Measurements from ENCODE around the gene FNBP1L.

FNBP1L gene

DNA sequence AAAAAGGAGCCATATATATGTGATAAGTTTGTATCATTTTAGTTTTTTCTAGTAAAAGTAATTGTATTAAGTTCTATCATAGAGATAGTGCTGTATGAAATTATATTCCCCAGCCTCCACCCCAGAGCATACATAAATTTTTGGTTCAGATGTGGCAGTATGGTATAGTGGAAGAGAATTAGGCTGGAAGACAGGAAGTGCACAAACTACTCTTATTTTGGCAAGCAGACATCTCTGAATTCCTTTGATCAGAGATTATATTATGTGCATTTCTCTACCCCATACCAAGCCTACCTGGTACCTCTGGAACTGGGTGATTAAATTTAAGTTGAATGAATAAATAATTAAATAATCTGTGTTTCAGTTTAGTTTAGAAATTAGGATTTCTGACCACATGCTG, 55.9 kb downstream of the FNBP1L start:
- no peak for DNase-seq
- Mint-ChIP-seq H3K4me3 (no peak overlapping the region), H3K27ac (no peak overlapping the region), H3K27me3 (peaks cover 27 to 34% of the 10 kb centered on the region in 2 donors), H3K36me3 (ENCODE audit: insufficient read depth) (peaks cover 4% of the 10 kb centered on the region), H3K4me1 (ENCODE audit: low read depth in 2 of 2) (no peaks in the 10 kb centered on the region), H3K9me3 (no peaks in the 10 kb centered on the region)
- no peak for ATAC-seq (replicated peaks)

DNA sequence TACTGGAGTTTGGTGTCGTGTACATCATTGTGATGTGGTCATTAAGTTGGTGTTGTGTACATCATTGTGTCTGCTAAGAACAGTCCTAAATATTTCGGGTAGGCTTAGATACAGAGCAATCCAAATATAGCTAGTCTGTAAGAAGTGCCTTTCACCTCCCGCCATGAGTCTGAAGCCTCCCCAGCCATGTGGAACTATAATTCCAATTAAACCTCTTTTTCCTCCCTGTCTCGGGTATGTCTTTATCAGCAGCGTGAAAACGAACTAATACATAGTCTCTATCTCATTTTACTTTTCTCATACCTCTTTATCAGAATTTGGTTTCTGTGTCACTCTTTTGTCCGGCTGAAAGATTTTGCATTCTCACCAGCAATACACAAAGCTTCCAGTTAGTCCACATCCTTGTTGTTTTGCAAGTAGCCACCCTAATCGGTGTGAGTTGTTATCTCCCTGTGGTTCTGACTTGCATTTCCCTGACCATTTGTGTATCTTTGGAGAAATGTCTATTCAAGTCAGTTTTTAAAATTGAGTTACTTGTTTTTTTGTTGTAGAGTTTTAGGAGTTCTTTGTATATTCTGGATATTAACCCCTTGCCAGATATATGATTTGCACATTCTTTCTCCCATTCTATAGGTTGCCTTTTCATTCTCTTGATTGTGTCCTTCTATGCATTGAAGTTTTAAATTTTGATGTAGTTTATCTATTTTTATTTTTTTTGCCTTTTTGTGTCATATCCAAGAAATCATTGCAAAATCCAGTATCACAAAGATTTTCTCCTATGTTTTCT, 56.5 kb downstream of the FNBP1L start:
- DNase-seq = no peak
- Mint-ChIP-seq H3K4me3 (no peak overlapping the region), H3K4me1 (ENCODE audit: low read depth in 2 of 2) (no peaks in the 10 kb centered on the region), H3K27me3 (peaks cover 28 to 34% of the 10 kb centered on the region in 2 donors), H3K36me3 (ENCODE audit: insufficient read depth) (peaks cover 4% of the 10 kb centered on the region), H3K9me3 (no peaks in the 10 kb centered on the region), H3K27ac (no peak overlapping the region)
- no peak for ATAC-seq (replicated peaks)

DNA sequence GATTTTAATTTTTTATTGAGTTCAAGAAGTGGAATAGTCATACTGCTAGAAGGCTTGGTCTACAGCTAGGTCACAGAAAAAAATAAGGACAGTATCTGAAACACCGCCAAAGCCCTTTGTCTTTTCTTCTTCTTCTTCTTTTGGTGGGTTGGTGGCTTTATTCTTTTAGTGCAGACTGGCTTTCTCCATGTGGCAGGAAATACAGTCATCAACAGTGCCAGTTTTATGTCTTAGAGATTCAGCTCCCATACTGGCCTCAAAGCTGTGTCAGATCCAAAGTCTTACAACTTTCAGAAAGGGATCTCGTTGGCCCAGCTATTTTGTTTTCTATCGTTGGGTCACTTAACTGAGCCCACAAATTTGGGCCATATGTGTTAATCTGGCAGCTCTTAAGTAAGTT, 58.2 kb downstream of the FNBP1L start:
- H3K27ac Mint-ChIP-seq = no peak overlapping the region
- peaks cover 38 to 39% of the 10 kb centered on the region in 2 donors for H3K27me3 Mint-ChIP-seq
- H3K4me3 Mint-ChIP-seq = no peak overlapping the region
- no peak for ATAC-seq (replicated peaks)
- no peak for DNase-seq
- H3K36me3 Mint-ChIP-seq (ENCODE audit: insufficient read depth) = peaks cover 4% of the 10 kb centered on the region
- H3K4me1 Mint-ChIP-seq (ENCODE audit: low read depth in 2 of 2) = no peaks in the 10 kb centered on the region
- H3K9me3 Mint-ChIP-seq = no peaks in the 10 kb centered on the region

DNA sequence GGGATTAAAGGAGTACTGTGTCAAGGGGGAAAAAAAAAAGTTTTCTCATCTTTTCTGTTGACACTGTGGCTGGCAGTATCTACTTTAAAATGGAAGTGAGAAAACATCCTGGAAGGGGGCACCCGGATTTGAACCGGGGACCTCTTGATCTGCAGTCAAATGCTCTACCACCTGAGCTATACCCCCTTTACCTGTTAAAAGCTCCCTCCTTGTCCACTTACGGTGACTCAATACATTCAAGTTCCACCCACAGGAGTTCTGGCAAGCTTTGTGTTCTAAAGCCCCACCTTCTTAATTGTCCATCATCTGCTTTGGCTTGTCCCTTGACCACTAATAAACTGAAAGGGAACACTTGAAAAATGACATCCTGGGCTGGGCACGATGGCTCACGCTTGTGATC, 68.2 kb downstream of the FNBP1L start:
- H3K4me1 Mint-ChIP-seq (ENCODE audit: low read depth in 2 of 2) = no peaks in the 10 kb centered on the region
- no peak overlapping the region for H3K4me3 Mint-ChIP-seq
- no peaks in the 10 kb centered on the region for H3K9me3 Mint-ChIP-seq
- ATAC-seq (replicated peaks) (no peak), DNase-seq (no peak)
- no peak overlapping the region for H3K27ac Mint-ChIP-seq
- H3K36me3 Mint-ChIP-seq (ENCODE audit: insufficient read depth) = no peaks in the 10 kb centered on the region
- H3K27me3 Mint-ChIP-seq = peaks cover 2 to 7% of the 10 kb centered on the region in 2 donors

DNA sequence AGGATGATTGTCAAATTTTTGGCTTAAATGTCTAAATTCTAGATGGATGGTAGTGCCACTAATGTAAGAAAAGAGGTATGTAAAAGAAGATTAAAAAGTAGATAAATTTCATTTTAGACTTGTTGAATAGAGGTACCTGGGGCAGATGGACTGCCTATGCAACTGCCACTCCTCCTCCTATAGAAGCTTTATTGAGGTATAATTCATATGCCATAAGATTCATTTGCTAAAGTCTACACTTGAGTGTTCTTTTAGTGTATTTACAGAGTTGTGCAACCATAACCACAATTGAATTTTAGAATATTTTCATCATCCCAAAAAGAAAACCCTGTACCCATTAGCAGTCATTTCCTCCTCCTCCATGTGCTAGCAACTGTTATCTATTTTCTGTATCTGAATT, 70.6 kb downstream of the FNBP1L start:
- Mint-ChIP-seq H3K27me3 (peaks cover 9 to 10% of the 10 kb centered on the region in 2 donors), H3K9me3 (no peaks in the 10 kb centered on the region), H3K27ac (no peak overlapping the region), H3K4me3 (no peak overlapping the region), H3K4me1 (ENCODE audit: low read depth in 2 of 2) (no peaks in the 10 kb centered on the region), H3K36me3 (ENCODE audit: insufficient read depth) (no peaks in the 10 kb centered on the region)
- no peak for ATAC-seq (replicated peaks)
- no peak for DNase-seq

DNA sequence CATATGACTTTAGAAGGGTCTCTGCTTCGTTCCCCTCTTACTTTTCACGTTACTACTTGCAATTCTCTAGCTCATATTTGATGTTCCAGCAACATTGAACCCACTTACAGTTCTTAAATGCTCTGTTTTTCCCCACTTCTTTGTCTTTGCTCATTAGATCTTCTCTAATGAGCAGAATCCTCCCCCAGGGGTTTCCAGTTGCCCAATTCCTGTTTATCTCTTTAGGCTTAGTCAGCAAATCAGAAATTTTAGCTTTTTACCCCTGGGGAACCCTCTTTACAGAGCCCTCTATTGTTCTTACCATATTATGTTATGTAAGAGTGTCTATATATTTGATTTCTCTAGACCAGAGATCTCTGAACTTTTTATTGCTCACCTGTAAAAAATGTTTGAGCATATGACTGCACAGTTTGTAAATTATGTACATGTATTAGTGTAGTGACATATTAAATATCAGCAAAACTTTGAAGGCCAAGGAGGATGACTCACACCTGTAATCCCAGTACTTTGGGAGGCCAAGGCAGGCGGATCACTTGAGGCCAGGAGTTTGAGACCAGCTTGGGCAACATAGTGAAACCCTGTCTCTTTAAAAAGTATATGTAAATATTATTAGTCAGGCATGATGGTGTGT, 71.4 kb downstream of the FNBP1L start:
- DNase-seq = no peak
- Mint-ChIP-seq H3K27me3 (peaks cover 9 to 10% of the 10 kb centered on the region in 2 donors), H3K9me3 (no peaks in the 10 kb centered on the region)

DNA sequence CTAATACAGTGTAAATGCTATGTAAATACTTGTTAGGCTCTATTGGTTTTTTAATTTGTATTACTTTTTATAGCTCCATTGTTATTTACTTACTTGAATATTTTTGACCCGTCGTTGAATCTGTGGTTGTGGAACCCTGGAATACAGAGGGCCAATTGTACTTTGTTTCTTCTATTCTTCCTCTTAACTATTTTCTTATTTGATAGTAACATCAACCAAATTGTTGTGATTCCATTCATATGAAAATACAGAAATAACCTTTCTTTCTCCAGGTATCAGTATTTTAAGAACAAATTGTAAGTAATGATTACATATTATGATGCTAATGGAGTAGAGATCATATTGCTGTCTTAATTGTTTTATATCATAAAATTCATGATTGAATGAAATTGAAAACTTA, 73.7 kb downstream of the FNBP1L start:
- Mint-ChIP-seq H3K4me1 (ENCODE audit: low read depth in 2 of 2) (no peaks in the 10 kb centered on the region), H3K27ac (no peak overlapping the region), H3K9me3 (no peaks in the 10 kb centered on the region), H3K4me3 (no peak overlapping the region), H3K36me3 (ENCODE audit: insufficient read depth) (no peaks in the 10 kb centered on the region), H3K27me3 (peaks cover 26 to 27% of the 10 kb centered on the region in 2 donors)
- no peak for DNase-seq
- ATAC-seq (replicated peaks) = no peak

More for the DNA sequence above, 71.4 kb downstream of the FNBP1L start:
- no peak for ATAC-seq (replicated peaks)
- H3K27ac Mint-ChIP-seq = no peak overlapping the region
- H3K4me1 Mint-ChIP-seq (ENCODE audit: low read depth in 2 of 2) = no peaks in the 10 kb centered on the region
- H3K36me3 Mint-ChIP-seq (ENCODE audit: insufficient read depth) = no peaks in the 10 kb centered on the region
- no peak overlapping the region for H3K4me3 Mint-ChIP-seq

DNA sequence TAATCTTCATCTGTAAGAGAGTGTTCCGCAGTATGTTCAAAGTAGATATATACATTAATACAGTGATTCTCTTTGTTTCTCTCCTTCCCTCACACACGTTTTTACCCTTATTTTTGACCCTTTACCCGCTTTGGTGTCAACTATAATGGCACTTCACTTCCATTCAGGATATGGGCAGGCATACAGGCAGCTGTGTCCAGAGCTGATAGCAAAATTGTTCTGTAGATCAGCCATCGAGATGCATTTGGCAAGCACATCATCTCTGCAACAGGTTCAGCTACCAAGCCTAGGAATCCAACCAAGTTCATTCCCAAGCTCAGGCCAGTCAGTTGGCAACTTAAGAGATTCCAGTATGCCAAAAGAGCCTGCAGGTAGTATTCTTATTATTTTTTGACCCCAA, 74.8 kb downstream of the FNBP1L start:
- Mint-ChIP-seq H3K27ac (no peak overlapping the region), H3K9me3 (no peaks in the 10 kb centered on the region), H3K4me1 (ENCODE audit: low read depth in 2 of 2) (no peaks in the 10 kb centered on the region), H3K27me3 (peaks cover 35 to 37% of the 10 kb centered on the region in 2 donors), H3K4me3 (no peak overlapping the region), H3K36me3 (ENCODE audit: insufficient read depth) (no peaks in the 10 kb centered on the region)
- ATAC-seq (replicated peaks) (no peak), DNase-seq (no peak)

DNA sequence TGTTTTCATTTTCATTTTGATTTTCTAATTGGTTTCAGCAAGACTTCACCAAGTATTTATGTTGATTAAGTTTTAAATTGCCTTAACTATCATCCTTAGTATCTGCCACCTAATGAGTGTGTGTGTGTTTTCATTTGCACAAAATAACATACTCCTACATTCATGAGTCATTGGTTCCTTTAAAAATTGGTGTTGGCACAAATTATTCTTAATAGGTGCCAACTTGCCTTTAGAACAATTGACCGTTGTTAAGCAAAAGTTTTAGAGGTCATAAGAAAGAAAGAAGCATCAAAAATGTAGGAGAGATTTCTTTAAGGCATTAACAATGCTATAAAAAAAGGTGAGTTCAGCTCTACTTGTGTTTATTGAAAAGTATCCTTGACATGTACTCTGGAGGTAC, 77.5 kb downstream of the FNBP1L start:
- no peak overlapping the region for H3K4me3 Mint-ChIP-seq
- no peaks in the 10 kb centered on the region for H3K4me1 Mint-ChIP-seq (ENCODE audit: low read depth in 2 of 2)
- DNase-seq = no peak
- no peak for ATAC-seq (replicated peaks)
- peaks cover 44 to 50% of the 10 kb centered on the region in 2 donors for H3K27me3 Mint-ChIP-seq
- H3K36me3 Mint-ChIP-seq (ENCODE audit: insufficient read depth) = no peaks in the 10 kb centered on the region
- H3K9me3 Mint-ChIP-seq = no peaks in the 10 kb centered on the region
- no peak overlapping the region for H3K27ac Mint-ChIP-seq

DNA sequence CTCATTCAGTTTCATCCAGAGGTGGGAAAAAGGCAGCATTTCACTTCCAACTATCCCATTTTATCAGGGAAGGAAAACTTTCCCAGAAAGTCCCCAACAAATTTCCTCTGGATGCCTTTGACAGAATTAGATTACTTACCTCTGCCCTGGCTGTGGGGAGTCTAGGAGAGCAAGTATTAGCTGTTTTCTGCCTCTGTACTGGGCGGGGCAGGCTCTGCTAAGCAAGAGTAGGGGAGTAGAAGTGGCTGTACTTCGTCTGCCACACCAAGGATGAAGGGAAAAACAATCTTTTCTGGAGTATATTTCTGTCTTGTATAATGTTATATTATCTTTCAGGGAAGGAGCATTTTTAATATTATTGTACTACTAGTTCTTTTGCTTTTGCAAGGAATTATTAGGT, 78.5 kb downstream of the FNBP1L start:
- H3K4me1 Mint-ChIP-seq (ENCODE audit: low read depth in 2 of 2) = no peaks in the 10 kb centered on the region
- peaks cover 35 to 52% of the 10 kb centered on the region in 2 donors for H3K27me3 Mint-ChIP-seq

DNA sequence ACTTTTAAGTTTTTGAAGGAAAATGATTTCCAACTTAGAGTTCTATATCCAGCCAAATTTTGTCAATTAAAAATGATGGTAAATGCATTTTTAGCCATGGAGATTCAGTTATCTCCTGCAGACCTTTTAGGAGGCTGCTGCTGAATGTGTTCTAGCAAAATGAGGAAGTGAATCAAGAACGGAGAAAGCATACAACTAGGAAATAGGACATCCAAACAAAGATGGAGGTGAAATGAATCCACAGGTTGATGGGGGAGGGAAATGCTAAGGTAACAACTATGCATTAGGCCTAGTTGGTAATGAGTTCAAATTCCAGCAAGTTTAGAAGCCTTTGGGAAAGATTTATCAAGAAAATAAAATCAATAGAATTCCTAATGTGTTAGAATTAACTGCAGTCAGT, 80.5 kb downstream of the FNBP1L start:
- Mint-ChIP-seq H3K27ac (no peak overlapping the region), H3K27me3 (peaks cover 35 to 44% of the 10 kb centered on the region in 2 donors), H3K4me3 (no peak overlapping the region), H3K4me1 (ENCODE audit: low read depth in 2 of 2) (no peaks in the 10 kb centered on the region), H3K9me3 (no peaks in the 10 kb centered on the region), H3K36me3 (ENCODE audit: insufficient read depth) (no peaks in the 10 kb centered on the region)
- no peak for ATAC-seq (replicated peaks)
- DNase-seq = no peak

More for the DNA sequence above, 78.5 kb downstream of the FNBP1L start:
- ATAC-seq (replicated peaks) (no peak), DNase-seq (no peak)
- Mint-ChIP-seq H3K27ac (no peak overlapping the region), H3K4me3 (no peak overlapping the region), H3K36me3 (ENCODE audit: insufficient read depth) (no peaks in the 10 kb centered on the region), H3K9me3 (no peaks in the 10 kb centered on the region)

DNA sequence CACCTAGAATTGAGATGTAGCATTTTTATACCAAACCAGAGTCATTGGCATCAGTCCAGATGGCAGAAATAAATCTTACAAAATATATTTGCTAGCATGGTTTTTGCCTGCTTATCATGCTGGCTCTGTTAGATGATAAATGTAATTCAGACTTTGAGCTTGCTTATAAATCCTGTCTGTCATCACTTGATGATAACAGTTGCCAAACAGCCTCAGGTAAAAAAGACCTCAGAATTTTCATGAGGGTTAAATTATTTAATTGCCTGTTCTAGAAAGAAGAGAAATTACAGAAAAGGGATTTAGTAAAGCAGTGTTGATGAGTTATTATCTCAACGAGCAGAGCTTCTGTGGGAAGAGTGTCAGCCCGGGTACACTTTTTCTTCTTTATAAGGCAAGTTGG, 83.3 kb downstream of the FNBP1L start:
- H3K4me1 Mint-ChIP-seq (ENCODE audit: low read depth in 2 of 2) = no peaks in the 10 kb centered on the region
- DNase-seq = no peak
- H3K36me3 Mint-ChIP-seq (ENCODE audit: insufficient read depth) = no peaks in the 10 kb centered on the region
- no peak overlapping the region for H3K27ac Mint-ChIP-seq
- peaks cover 23 to 33% of the 10 kb centered on the region in 2 donors for H3K27me3 Mint-ChIP-seq
- no peak for ATAC-seq (replicated peaks)
- no peaks in the 10 kb centered on the region for H3K9me3 Mint-ChIP-seq
- no peak overlapping the region for H3K4me3 Mint-ChIP-seq

DNA sequence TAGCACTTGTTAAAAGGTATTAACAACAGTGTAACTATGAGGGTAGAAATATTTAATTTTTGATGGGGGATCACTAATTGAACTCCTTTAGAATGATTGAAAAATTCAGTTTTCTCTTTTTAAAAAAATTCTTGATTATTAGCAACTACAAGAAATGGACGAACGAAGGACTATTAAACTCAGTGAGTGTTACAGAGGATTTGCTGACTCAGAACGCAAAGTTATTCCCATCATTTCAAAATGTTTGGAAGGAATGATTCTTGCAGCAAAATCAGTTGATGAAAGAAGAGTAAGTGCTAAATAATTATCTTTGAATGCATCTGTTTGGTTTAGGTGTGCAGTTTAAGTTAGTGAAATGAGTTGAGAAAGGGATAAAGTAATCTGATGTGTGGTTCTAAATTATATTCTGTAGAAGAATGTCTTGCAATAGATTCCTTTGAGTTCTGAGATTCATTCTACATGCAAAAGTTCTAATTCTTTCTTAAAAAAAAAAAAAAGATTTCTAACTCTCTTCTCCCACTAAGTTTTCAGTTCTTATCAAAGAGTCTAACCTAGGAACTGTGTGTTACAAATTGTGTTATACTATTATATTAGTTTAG, 85.0 kb downstream of the FNBP1L start:
- no peak for ATAC-seq (replicated peaks)
- Mint-ChIP-seq H3K36me3 (ENCODE audit: insufficient read depth) (no peaks in the 10 kb centered on the region), H3K4me3 (no peak overlapping the region), H3K4me1 (ENCODE audit: low read depth in 2 of 2) (no peaks in the 10 kb centered on the region), H3K27ac (no peak overlapping the region), H3K27me3 (peaks cover 15 to 27% of the 10 kb centered on the region in 2 donors), H3K9me3 (no peaks in the 10 kb centered on the region)
- no peak for DNase-seq

DNA sequence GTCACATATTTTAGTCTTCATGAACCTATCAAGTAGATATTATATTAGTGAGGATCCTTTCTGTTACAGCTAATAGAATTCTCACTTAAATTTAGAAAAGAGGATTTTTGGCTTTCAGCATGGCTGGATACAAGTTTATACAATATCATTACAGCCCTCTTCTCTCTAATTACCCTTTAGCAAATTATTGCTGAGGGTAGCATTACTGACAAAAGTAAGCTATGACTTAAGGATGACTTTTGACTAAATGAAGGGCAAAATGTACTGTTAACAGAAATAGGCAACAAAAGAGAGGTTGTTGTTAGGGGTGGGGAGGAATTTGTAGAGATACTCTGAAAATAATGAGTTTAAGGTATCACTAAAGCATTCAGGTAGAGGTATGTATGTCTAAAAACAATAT, 85.8 kb downstream of the FNBP1L start:
- no peak for DNase-seq
- H3K27me3 Mint-ChIP-seq = peaks cover 9 to 19% of the 10 kb centered on the region in 2 donors
- ATAC-seq (replicated peaks) = no peak
- H3K27ac Mint-ChIP-seq = no peak overlapping the region
- no peaks in the 10 kb centered on the region for H3K4me1 Mint-ChIP-seq (ENCODE audit: low read depth in 2 of 2)
- H3K4me3 Mint-ChIP-seq = no peak overlapping the region
- H3K9me3 Mint-ChIP-seq = no peaks in the 10 kb centered on the region
- H3K36me3 Mint-ChIP-seq (ENCODE audit: insufficient read depth) = no peaks in the 10 kb centered on the region

Measured in effector memory CD8-positive, alpha-beta T cell (primary cell).